SK-N-SH (cell line): ENCODE results near the gene AEBP1. TPM values are rescaled to one million over a fixed set of nuclear protein-coding genes. Genes with fewer than 3 reads are reported as not detected.

ENCODE experiments used
- CTCF ChIA-PET: fragments of 300-600, 350-600 bp; formaldehyde crosslinking; extraction: SDS; loops from one replicate; lab custom pipeline; 2021; lab: Yijun Ruan, JAX
- POLR2A ChIA-PET: fragments of 350-600 bp; sonication (Branson Sonifier 250); formaldehyde crosslinking; extraction: SDS; loops from one replicate; lab custom pipeline; 2020; ENCODE audit warnings: antibody characterized with exemption, inconsistent platforms; lab: Yijun Ruan, JAX
- DNase-seq: peaks from one replicate; pipeline ENCODE4 v3.0.0; 2012
- H2AFZ ChIP-seq: fragments of 200-600 bp; sonication (generic); 2 replicates; pipeline ENCODE4 v1.8.1; 2016; ENCODE audit warnings: antibody characterized with exemption, mild to moderate bottlenecking, low read depth
- H3F3A ChIP-seq: fragments of 200-600 bp; sonication (generic); replicated peaks from 2 replicates; pipeline ENCODE3; 2016; ENCODE audit warnings: antibody characterized with exemption, mild to moderate bottlenecking; ENCODE audit not compliant: insufficient read depth
- H3K27ac ChIP-seq, 2 experiments: fragments of 200-500 bp in 1 of 2; fragments of 200-600 bp in 1 of 2; sonication (Bioruptor generic) in 1 of 2; sonication (generic), shearing (Covaris generic) in 1 of 2; 2 replicates each; pipeline versions ENCODE4 v1.5.1 to v1.6.1; 2014 to 2016; ENCODE audit warnings: low read depth in 2 of 2, inconsistent platforms in 1 of 2, low read length in 1 of 2, mild to moderate bottlenecking in 1 of 2, mixed read lengths in 1 of 2
- H3K27me3 ChIP-seq: fragments of 200-600 bp; sonication (generic), shearing (Covaris generic); 2 replicates; pipeline ENCODE4 v1.6.1; 2016; ENCODE audit warnings: mixed run types; ENCODE audit not compliant: insufficient read depth
- H3K36me3 ChIP-seq, 2 experiments: fragments of 200-500 bp in 1 of 2; fragments of 200-600 bp in 1 of 2; sonication (Bioruptor generic) in 1 of 2; sonication (generic) in 1 of 2; replicated peaks in 1 of 2; 2 replicates each; pipeline versions ENCODE3 to v1.5.1; 2014 to 2016; ENCODE audit warnings: low read length in 1 of 2, mild to moderate bottlenecking in 1 of 2; ENCODE audit not compliant: insufficient read depth in 2 of 2, control insufficient read depth in 1 of 2
- H3K4me1 ChIP-seq, 2 experiments: fragments of 200-500 bp in 1 of 2; fragments of 200-600 bp in 1 of 2; sonication (Bioruptor generic) in 1 of 2; sonication (generic), shearing (Covaris generic) in 1 of 2; 2 replicates each; pipeline versions ENCODE4 v1.5.1 to v1.6.1; 2014 to 2016; ENCODE audit warnings: low read depth in 1 of 2, low read length in 1 of 2, mixed run types in 1 of 2; ENCODE audit not compliant: insufficient read depth in 2 of 2, control insufficient read depth in 1 of 2
- H3K4me2 ChIP-seq: fragments of 200-600 bp; sonication (generic), shearing (Covaris generic); 2 replicates; pipeline ENCODE4 v1.6.1; 2017; ENCODE audit warnings: mixed run types
- H3K4me3 ChIP-seq, 2 experiments: fragments of 200-500 bp in 1 of 2; fragments of 200-600 bp in 1 of 2; sonication (Bioruptor generic) in 1 of 2; sonication (generic), shearing (Covaris generic) in 1 of 2; 2 replicates each; pipeline versions ENCODE4 v1.5.1 to v1.8.1; 2014 to 2016; ENCODE audit warnings: low read depth in 2 of 2, inconsistent platforms in 1 of 2, low read length in 1 of 2, mild to moderate bottlenecking in 1 of 2, mixed read lengths in 1 of 2, moderate library complexity in 1 of 2
- H3K79me2 ChIP-seq: fragments of 200-600 bp; sonication (generic); 2 replicates; pipeline ENCODE4 v1.8.1; 2017; ENCODE audit warnings: mild to moderate bottlenecking; ENCODE audit not compliant: insufficient read depth
- H3K9ac ChIP-seq: fragments of 200-600 bp; sonication (generic); 2 replicates; pipeline ENCODE4 v1.6.1; 2017; ENCODE audit warnings: mixed run types
- H3K9me2 ChIP-seq: fragments of 200-600 bp; sonication (generic); 2 replicates; pipeline ENCODE4 v1.6.1; 2017; ENCODE audit warnings: mixed run types
- H3K9me3 ChIP-seq: fragments of 200-600 bp; sonication (generic); 2 replicates; pipeline ENCODE4 v1.6.1; 2017; ENCODE audit warnings: mixed run types, mild to moderate bottlenecking, moderate library complexity
- H4K20me1 ChIP-seq: fragments of 200-600 bp; sonication (generic); 2 replicates; pipeline ENCODE4 v1.6.1; 2017; ENCODE audit warnings: mild to moderate bottlenecking, mixed run types; ENCODE audit not compliant: insufficient read depth
- CHD2 ChIP-seq: fragments of 150-350 bp; IDR thresholded peaks from 2 replicates; pipeline ENCODE4 v1.6.1; 2018; ENCODE audit warnings: low read length; ENCODE audit not compliant: partially characterized antibody
- ELF1 ChIP-seq: IDR thresholded peaks from 2 replicates; pipeline ENCODE4 v1.4.0; 2012
- FOSL2 ChIP-seq: IDR thresholded peaks from 2 replicates; pipeline ENCODE4 v1.4.0; 2012; ENCODE audit warnings: low read depth, mild to moderate bottlenecking, moderate library complexity, borderline replicate concordance
- FOXJ3 ChIP-seq: sonication (generic); formaldehyde crosslinking; IDR thresholded peaks from 2 replicates; pipeline ENCODE4 v1.5.1; 2020; ENCODE audit warnings: mild to moderate bottlenecking, missing genetic modification reagents
- GATA2 ChIP-seq: sonication (generic); formaldehyde crosslinking; IDR thresholded peaks from 2 replicates; pipeline ENCODE4 v1.5.0; 2020; ENCODE audit warnings: mild to moderate bottlenecking, missing genetic modification reagents
- JUND ChIP-seq: IDR thresholded peaks from 2 replicates; pipeline ENCODE4 v1.4.0; 2012
- NFIC ChIP-seq: IDR thresholded peaks from 2 replicates; pipeline ENCODE4 v1.4.0; 2012; ENCODE audit warnings: borderline replicate concordance
- POLR2AphosphoS5 ChIP-seq: IDR thresholded peaks from 2 replicates; pipeline ENCODE4 v1.6.1; 2012; ENCODE audit warnings: low read depth, low read length
- RAD21 ChIP-seq: IDR thresholded peaks from 2 replicates; pipeline ENCODE4 v1.6.1; 2012; ENCODE audit warnings: mild to moderate bottlenecking, low read length
- RCOR1 ChIP-seq: fragments of 150-350 bp; IDR thresholded peaks from 2 replicates; pipeline ENCODE4 v1.6.1; 2017; ENCODE audit warnings: antibody characterized with exemption, low read length
- RFX5 ChIP-seq: IDR thresholded peaks from 2 replicates; pipeline ENCODE4 v1.6.1; 2012; ENCODE audit warnings: mild to moderate bottlenecking, improper control_type of control experiment, low read length
- SMC3 ChIP-seq: IDR thresholded peaks from 2 replicates; pipeline ENCODE4 v1.6.1; 2012; ENCODE audit warnings: low read depth, low read length, improper control_type of control experiment
- TAF1 ChIP-seq: IDR thresholded peaks from 2 replicates; pipeline ENCODE4 v1.6.1; 2012; ENCODE audit warnings: low read depth, mild to moderate bottlenecking, low read length, moderate library complexity, borderline replicate concordance
- TEAD4 ChIP-seq: IDR thresholded peaks from 2 replicates; pipeline ENCODE4 v1.4.0; 2012; ENCODE audit warnings: mild to moderate bottlenecking, borderline replicate concordance; ENCODE audit not compliant: insufficient read depth
- WGBS: methylation state at CpG from one replicate; pipeline ENCODE4 v1.1.6; 2017; ENCODE audit warnings: low lambda C conversion rate; 5-methylcytosine and 5-hydroxymethylcytosine counted together
- polyA plus RNA-seq, 3 experiments: library from polyadenylated mRNA; depleted of rRNA; stranded (reverse); fragments of >200 nt; gene quantifications; 2 replicates each; pipeline ENCODE4 v1.2.3, GENCODE V29; 2012
- TF ChIP-seq, protein P1 (sequence below): fragments of 200-600 bp; sonication (generic); IDR thresholded peaks from 2 replicates; pipeline ENCODE4 v1.6.1; 2017; ENCODE audit warnings: antibody characterized with exemption, mild to moderate bottlenecking, moderate library complexity
- TF ChIP-seq, protein P2 (sequence below): IDR thresholded peaks from 2 replicates; pipeline ENCODE4; 2012
- TF ChIP-seq, protein P3 (sequence below): IDR thresholded peaks from 2 replicates; pipeline ENCODE4 v1.4.0; 2012; ENCODE audit warnings: low read depth, borderline replicate concordance

The AEBP1 gene
- polyA plus RNA-seq, 1 of the 3 experiments (the other 2 are of a cell fraction) = 105 TPM

DNA sequence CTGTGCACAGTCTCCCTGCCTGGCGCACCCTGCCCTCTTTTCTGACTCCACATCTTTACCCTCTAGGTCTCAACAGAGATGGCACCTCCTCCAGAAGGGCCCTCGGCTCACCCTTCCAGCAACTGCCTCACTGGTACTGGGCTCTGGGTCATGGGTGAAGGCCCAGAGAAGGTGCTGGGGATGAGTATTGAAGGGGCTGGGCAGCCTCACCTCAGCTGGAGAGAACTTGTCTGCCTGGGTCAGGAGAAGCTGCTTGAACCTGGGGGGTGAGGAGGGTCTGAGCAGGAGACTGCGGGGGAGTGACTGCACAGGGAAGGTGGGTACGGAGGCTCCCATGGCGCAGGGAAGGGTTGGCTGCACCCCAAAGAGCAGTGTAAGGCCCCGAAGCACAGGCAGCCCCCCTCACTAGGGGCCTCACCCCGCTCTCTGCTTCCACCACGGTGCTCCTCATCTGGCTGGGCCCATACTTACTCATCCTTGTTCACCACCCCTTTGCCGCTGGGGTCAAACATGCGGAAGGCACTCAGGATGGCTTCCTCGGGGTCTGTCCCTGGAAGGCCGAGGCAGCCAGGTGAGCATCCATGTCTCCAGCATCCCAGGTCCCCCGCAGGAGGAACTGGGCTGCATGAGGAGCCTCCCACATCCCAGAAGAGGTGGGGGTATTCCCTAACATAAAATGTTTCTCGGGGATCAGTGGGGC lies 35.3 kb downstream of the AEBP1 start (continued):
- TF ChIP-seq TEAD4 (no peak), FOSL2 (no peak), JUND (no peak), RAD21 (no peak), ELF1 (no peak), GATA2 (CRISPR knock-in tag) (no peak), NFIC (no peak), RFX5 (no peak), POLR2AphosphoS5 (no peak), SMC3 (no peak), CHD2 (no peak), RCOR1 (no peak)
- TF ChIP-seq, protein P1, sequence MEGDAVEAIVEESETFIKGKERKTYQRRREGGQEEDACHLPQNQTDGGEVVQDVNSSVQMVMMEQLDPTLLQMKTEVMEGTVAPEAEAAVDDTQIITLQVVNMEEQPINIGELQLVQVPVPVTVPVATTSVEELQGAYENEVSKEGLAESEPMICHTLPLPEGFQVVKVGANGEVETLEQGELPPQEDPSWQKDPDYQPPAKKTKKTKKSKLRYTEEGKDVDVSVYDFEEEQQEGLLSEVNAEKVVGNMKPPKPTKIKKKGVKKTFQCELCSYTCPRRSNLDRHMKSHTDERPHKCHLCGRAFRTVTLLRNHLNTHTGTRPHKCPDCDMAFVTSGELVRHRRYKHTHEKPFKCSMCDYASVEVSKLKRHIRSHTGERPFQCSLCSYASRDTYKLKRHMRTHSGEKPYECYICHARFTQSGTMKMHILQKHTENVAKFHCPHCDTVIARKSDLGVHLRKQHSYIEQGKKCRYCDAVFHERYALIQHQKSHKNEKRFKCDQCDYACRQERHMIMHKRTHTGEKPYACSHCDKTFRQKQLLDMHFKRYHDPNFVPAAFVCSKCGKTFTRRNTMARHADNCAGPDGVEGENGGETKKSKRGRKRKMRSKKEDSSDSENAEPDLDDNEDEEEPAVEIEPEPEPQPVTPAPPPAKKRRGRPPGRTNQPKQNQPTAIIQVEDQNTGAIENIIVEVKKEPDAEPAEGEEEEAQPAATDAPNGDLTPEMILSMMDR = no peak

DNA sequence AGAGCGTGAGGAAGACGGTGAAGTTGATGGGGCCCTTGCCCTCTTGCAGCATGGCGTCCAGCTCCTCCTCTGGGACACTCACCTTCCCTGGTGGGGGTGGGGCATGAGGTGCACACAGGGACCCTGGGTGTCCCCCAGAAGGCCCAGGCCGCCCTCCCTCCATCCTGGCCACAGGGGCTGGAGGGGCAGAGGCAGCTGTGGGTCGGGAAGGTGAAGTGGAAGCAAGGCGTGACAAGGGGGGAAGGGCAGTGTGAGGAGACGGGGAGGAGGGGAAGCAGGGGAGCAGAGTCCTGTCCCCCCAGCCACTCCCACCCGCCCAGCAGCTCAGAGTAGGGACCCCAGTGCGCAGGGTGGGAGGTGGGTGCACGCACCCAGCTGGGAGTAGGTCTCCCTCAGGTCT lies 36.2 kb downstream of the AEBP1 start:
- H3K4me2 ChIP-seq = no peak overlapping the region
- H4K20me1 ChIP-seq = no peaks in the 10 kb centered on the region
- peaks cover 0 to 15% of the 10 kb centered on the region in 2 experiments; a peak in 1 of 4 replicates for H3K4me1 ChIP-seq
- H3K9me2 ChIP-seq = no peaks in the 10 kb centered on the region
- no peak overlapping the region for H3K27ac ChIP-seq
- WGBS = 70% methylated on average over 10 of the region's 10 CpGs
- ChIA-PET CTCF (interaction anchor here (1.2 to 1.4 kb wide), 2 partner anchors 9 to 16 kb away, joined by 4 read pairs; no protein-coding TSS in a partner anchor), POLR2A (interaction anchor here (1.5 kb wide), 1 partner anchor 17 kb away, joined by 4 read pairs; the partner anchor contains the start of gene POLD2)
- no peaks in the 10 kb centered on the region for H3K27me3 ChIP-seq
- no peak overlapping the region for H3K4me3 ChIP-seq
- no peak overlapping the region for H3K9ac ChIP-seq
- H3K79me2 ChIP-seq = no peaks in the 10 kb centered on the region
- peaks cover 8% of the 10 kb centered on the region for H3F3A ChIP-seq
- TF ChIP-seq RFX5 (no peak), ELF1 (no peak), SMC3 (no peak), FOXJ3 (CRISPR knock-in tag) (no peak), TAF1 (no peak)
- TF ChIP-seq, protein P2, sequence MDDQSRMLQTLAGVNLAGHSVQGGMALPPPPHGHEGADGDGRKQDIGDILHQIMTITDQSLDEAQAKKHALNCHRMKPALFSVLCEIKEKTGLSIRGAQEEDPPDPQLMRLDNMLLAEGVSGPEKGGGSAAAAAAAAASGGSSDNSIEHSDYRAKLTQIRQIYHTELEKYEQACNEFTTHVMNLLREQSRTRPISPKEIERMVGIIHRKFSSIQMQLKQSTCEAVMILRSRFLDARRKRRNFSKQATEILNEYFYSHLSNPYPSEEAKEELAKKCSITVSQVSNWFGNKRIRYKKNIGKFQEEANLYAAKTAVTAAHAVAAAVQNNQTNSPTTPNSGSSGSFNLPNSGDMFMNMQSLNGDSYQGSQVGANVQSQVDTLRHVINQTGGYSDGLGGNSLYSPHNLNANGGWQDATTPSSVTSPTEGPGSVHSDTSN = no peak
- TF ChIP-seq, protein P3, sequence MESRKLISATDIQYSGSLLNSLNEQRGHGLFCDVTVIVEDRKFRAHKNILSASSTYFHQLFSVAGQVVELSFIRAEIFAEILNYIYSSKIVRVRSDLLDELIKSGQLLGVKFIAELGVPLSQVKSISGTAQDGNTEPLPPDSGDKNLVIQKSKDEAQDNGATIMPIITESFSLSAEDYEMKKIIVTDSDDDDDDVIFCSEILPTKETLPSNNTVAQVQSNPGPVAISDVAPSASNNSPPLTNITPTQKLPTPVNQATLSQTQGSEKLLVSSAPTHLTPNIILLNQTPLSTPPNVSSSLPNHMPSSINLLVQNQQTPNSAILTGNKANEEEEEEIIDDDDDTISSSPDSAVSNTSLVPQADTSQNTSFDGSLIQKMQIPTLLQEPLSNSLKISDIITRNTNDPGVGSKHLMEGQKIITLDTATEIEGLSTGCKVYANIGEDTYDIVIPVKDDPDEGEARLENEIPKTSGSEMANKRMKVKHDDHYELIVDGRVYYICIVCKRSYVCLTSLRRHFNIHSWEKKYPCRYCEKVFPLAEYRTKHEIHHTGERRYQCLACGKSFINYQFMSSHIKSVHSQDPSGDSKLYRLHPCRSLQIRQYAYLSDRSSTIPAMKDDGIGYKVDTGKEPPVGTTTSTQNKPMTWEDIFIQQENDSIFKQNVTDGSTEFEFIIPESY = no peak
- no peaks in the 10 kb centered on the region for H3K9me3 ChIP-seq
- H3K36me3 ChIP-seq = no peaks in the 10 kb centered on the region
- no peak overlapping the region for H2AFZ ChIP-seq
- no peak for DNase-seq
